Neural cell (in vitro differentiated cells): ENCODE results near the gene CNOT6. TPM values are rescaled to one million over a fixed set of nuclear protein-coding genes. Genes with fewer than 3 reads are reported as not detected.

Experiments used
- H2AFZ ChIP-seq: fragments of 200-600, 300-800 bp; sonication (generic), shearing (Covaris generic); 2 replicates; pipeline ENCODE4 v1.6.0; 2014; ENCODE audit warnings: low read depth, mild to moderate bottlenecking, antibody characterized with exemption, low read length, moderate library complexity
- H3F3A ChIP-seq: fragments of 200-600 bp; shearing (Covaris generic); 2 replicates; pipeline ENCODE4 v1.6.1; 2016; ENCODE audit warnings: mild to moderate bottlenecking, moderate library complexity, mixed read lengths, antibody characterized with exemption, low read length; ENCODE audit not compliant: insufficient read depth, poor library complexity, severe bottlenecking
- H3K27ac ChIP-seq: fragments of 200-600, 300-800 bp; sonication (generic), shearing (Covaris generic); 2 replicates; pipeline ENCODE4 v1.5.1; 2014; ENCODE audit warnings: mild to moderate bottlenecking, low read length, moderate library complexity
- H3K27me3 ChIP-seq: fragments of 300-800, 200-600 bp; sonication (generic), shearing (Covaris generic); 2 replicates; pipeline ENCODE4 v1.6.0; 2014; ENCODE audit warnings: mild to moderate bottlenecking, low read depth, low read length, moderate library complexity; ENCODE audit not compliant: insufficient read depth
- H3K36me3 ChIP-seq: fragments of 300-800, 200-600 bp; sonication (generic), shearing (Covaris generic); 2 replicates; pipeline ENCODE4 v1.5.1; 2014; ENCODE audit warnings: mild to moderate bottlenecking, antibody characterized with exemption, low read length, moderate library complexity; ENCODE audit not compliant: insufficient read depth
- H3K4me2 ChIP-seq: fragments of 300-800, 200-600 bp; sonication (generic), shearing (Covaris generic); 2 replicates; pipeline ENCODE4 v1.6.0; 2014; ENCODE audit warnings: mild to moderate bottlenecking, low read length
- H3K4me3 ChIP-seq: fragments of 300-800, 200-600 bp; sonication (generic), shearing (Covaris generic); 2 replicates; pipeline ENCODE4 v1.5.1; 2014; ENCODE audit warnings: mild to moderate bottlenecking, low read length, moderate library complexity
- H3K79me2 ChIP-seq: fragments of 200-600 bp; shearing (Covaris generic); replicated peaks from 2 replicates; pipeline ENCODE4 v1.6.0; 2014; ENCODE audit warnings: mild to moderate bottlenecking, low read length, moderate library complexity; ENCODE audit not compliant: insufficient read depth
- H3K9ac ChIP-seq: fragments of 300-800, 200-600 bp; sonication (generic), shearing (Covaris generic); 2 replicates; pipeline ENCODE4 v1.6.1; 2016; ENCODE audit warnings: mild to moderate bottlenecking, low read length, mixed read lengths
- H3K9me2 ChIP-seq: fragments of 200-600 bp; shearing (Covaris generic); 2 replicates; pipeline ENCODE4 v1.6.1; 2016; ENCODE audit warnings: mild to moderate bottlenecking, low read length, mixed read lengths; ENCODE audit not compliant: insufficient read depth
- H3K9me3 ChIP-seq: fragments of 200-600, 300-800 bp; sonication (generic), shearing (Covaris generic); 2 replicates; pipeline ENCODE4 v1.6.1; 2016; ENCODE audit warnings: mild to moderate bottlenecking, mixed run types, low read length, moderate library complexity, mixed read lengths
- H4K20me1 ChIP-seq: fragments of 200-600 bp; shearing (Covaris generic); 2 replicates; pipeline ENCODE4 v1.6.1; 2016; ENCODE audit warnings: mild to moderate bottlenecking, mixed run types; ENCODE audit not compliant: insufficient read depth
- CTCF ChIP-seq: fragments of 450-650 bp; IDR thresholded peaks from 2 replicates; pipeline ENCODE4 v1.5.1; 2014; ENCODE audit warnings: antibody characterized with exemption, mild to moderate bottlenecking, moderate library complexity; ENCODE audit not compliant: poor library complexity, severe bottlenecking
- EP300 ChIP-seq: fragments of 450-650 bp; conservative IDR thresholded peaks from 2 replicates; pipeline ENCODE4 v1.6.1; 2014; ENCODE audit warnings: antibody characterized with exemption, mild to moderate bottlenecking, moderate library complexity; ENCODE audit not compliant: poor library complexity, severe bottlenecking
- EZH2 ChIP-seq: fragments of 200-600, 300-800 bp; shearing (Covaris generic), sonication (generic); IDR thresholded peaks from 2 replicates; pipeline ENCODE4 v1.6.1; 2014; ENCODE audit warnings: antibody characterized with exemption, low read length, borderline replicate concordance, mild to moderate bottlenecking; ENCODE audit not compliant: insufficient read depth, poor library complexity, severe bottlenecking
- MXI1 ChIP-seq: fragments of 450-650 bp; conservative IDR thresholded peaks from 2 replicates; pipeline ENCODE4 v1.6.1; 2014; ENCODE audit warnings: antibody characterized with exemption, mild to moderate bottlenecking; ENCODE audit not compliant: poor library complexity, severe bottlenecking
- POLR2AphosphoS5 ChIP-seq: IDR thresholded peaks from 2 replicates; pipeline ENCODE4 v1.6.1; 2012
- RAD21 ChIP-seq: fragments of 450-650 bp; conservative IDR thresholded peaks from 2 replicates; pipeline ENCODE4 v1.6.1; 2014; ENCODE audit warnings: antibody characterized with exemption, mild to moderate bottlenecking, moderate library complexity
- SMC3 ChIP-seq: fragments of 450-650 bp; conservative IDR thresholded peaks from 2 replicates; pipeline ENCODE4 v1.6.1; 2014; ENCODE audit warnings: antibody characterized with exemption, mild to moderate bottlenecking, moderate library complexity; ENCODE audit not compliant: poor library complexity
- TAF1 ChIP-seq: IDR thresholded peaks from 2 replicates; pipeline ENCODE4 v1.6.1; 2012; ENCODE audit warnings: low read depth
- polyA plus RNA-seq: library from polyadenylated mRNA; depleted of rRNA; stranded (reverse); fragments of >200 nt; gene quantifications from 2 replicates; pipeline ENCODE4 v1.2.3, GENCODE V29; 2014
- TF ChIP-seq, protein P1 (sequence below): IDR thresholded peaks from 2 replicates; pipeline ENCODE4 v1.6.1; 2012; ENCODE audit warnings: borderline replicate concordance

The CNOT6 gene
- polyA plus RNA-seq, 1 donor from 2014 or later = 43.0 TPM

GRCh38 chr5:180613188-180613813 is 119.1 kb downstream of the CNOT6 start:
- Histone ChIP-seq H3K9ac (no peak overlapping the region), H3K27ac (no peak overlapping the region), H3F3A (no peaks in the 10 kb centered on the region), H2AFZ (no peak overlapping the region), H3K9me2 (no peaks in the 10 kb centered on the region), H4K20me1 (no peaks in the 10 kb centered on the region), H3K9me3 (no peaks in the 10 kb centered on the region), H3K27me3 (peaks cover under 1% of the 10 kb centered on the region), H3K4me2 (no peak overlapping the region), H3K79me2 (no peaks in the 10 kb centered on the region), H3K36me3 (no peaks in the 10 kb centered on the region), H3K4me3 (no peak overlapping the region)
- TF ChIP-seq EP300 (no peak), RAD21 (no peak), MXI1 (no peak), EZH2 (no peak), TAF1 (no peak), CTCF (no peak), SMC3 (no peak), POLR2AphosphoS5 (no peak)
- TF ChIP-seq, protein P1, sequence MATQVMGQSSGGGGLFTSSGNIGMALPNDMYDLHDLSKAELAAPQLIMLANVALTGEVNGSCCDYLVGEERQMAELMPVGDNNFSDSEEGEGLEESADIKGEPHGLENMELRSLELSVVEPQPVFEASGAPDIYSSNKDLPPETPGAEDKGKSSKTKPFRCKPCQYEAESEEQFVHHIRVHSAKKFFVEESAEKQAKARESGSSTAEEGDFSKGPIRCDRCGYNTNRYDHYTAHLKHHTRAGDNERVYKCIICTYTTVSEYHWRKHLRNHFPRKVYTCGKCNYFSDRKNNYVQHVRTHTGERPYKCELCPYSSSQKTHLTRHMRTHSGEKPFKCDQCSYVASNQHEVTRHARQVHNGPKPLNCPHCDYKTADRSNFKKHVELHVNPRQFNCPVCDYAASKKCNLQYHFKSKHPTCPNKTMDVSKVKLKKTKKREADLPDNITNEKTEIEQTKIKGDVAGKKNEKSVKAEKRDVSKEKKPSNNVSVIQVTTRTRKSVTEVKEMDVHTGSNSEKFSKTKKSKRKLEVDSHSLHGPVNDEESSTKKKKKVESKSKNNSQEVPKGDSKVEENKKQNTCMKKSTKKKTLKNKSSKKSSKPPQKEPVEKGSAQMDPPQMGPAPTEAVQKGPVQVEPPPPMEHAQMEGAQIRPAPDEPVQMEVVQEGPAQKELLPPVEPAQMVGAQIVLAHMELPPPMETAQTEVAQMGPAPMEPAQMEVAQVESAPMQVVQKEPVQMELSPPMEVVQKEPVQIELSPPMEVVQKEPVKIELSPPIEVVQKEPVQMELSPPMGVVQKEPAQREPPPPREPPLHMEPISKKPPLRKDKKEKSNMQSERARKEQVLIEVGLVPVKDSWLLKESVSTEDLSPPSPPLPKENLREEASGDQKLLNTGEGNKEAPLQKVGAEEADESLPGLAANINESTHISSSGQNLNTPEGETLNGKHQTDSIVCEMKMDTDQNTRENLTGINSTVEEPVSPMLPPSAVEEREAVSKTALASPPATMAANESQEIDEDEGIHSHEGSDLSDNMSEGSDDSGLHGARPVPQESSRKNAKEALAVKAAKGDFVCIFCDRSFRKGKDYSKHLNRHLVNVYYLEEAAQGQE = no peak

- Histone ChIP-seq H3K36me3 (no peaks in the 10 kb centered on the region), H3K27ac (no peak overlapping the region), H3K9me3 (no peaks in the 10 kb centered on the region), H3F3A (no peaks in the 10 kb centered on the region), H3K9me2 (no peaks in the 10 kb centered on the region), H4K20me1 (no peaks in the 10 kb centered on the region), H3K4me2 (no peak overlapping the region), H2AFZ (no peak overlapping the region), H3K4me3 (no peak overlapping the region), H3K27me3 (peaks cover 3% of the 10 kb centered on the region), H3K79me2 (no peaks in the 10 kb centered on the region), H3K9ac (no peak overlapping the region)
- no peak for TF ChIP-seq MXI1
- TF ChIP-seq, protein P1 = no peak
- TF ChIP-seq SMC3 = no peak
- no peak for TF ChIP-seq RAD21
- TF ChIP-seq EZH2 = no peak
- no peak for TF ChIP-seq POLR2AphosphoS5
- TF ChIP-seq EP300 = no peak
- no peak for TF ChIP-seq TAF1
- no peak for TF ChIP-seq CTCF
Measured at GRCh38 chr5:180613814-180614188, 119.6 kb downstream of the CNOT6 start.
